IPS-15b (cell line): ENCODE data around the gene SLC19A1.
"Not testable (repeated sequence)": the region's sequence is repeated elsewhere in the genome, so short reads cannot be mapped to it uniquely, and the experiment has no call there.

Experiments used
- H3K27me3 ChIP-seq: one replicate; pipeline ENCODE4 v1.6.1; 2013; ENCODE audit warnings: low read length; ENCODE audit not compliant: control insufficient read depth, insufficient read depth
- H3K36me3 ChIP-seq: one replicate; pipeline ENCODE4 v1.6.1; 2013; ENCODE audit warnings: low read length; ENCODE audit not compliant: control insufficient read depth, insufficient read depth
- H3K4me1 ChIP-seq: one replicate; pipeline ENCODE4 v1.6.1; 2013; ENCODE audit warnings: mild to moderate bottlenecking, low read length; ENCODE audit not compliant: control insufficient read depth, insufficient read depth
- H3K4me3 ChIP-seq: one replicate; pipeline ENCODE4 v1.5.1; 2013; ENCODE audit warnings: low read depth, low read length
- H3K9ac ChIP-seq: one replicate; pipeline ENCODE4 v1.6.1; 2013; ENCODE audit warnings: low read depth, mild to moderate bottlenecking, low read length
- H3K9me3 ChIP-seq: one replicate; pipeline ENCODE4 v1.6.1; 2013; ENCODE audit warnings: mild to moderate bottlenecking, low read length; ENCODE audit not compliant: control insufficient read depth, insufficient read depth

Gene SLC19A1

GRCh38 chr21:45575304-45575992, 33.2 kb upstream of the SLC19A1 start:
- no peaks in the 10 kb centered on the region for H3K27me3 ChIP-seq
- H3K4me3 ChIP-seq = no peak overlapping the region
- H3K36me3 ChIP-seq = no peaks in the 10 kb centered on the region
- no peaks in the 10 kb centered on the region for H3K9me3 ChIP-seq
- no peak overlapping the region for H3K9ac ChIP-seq
- H3K4me1 ChIP-seq = peaks cover 2% of the 10 kb centered on the region

- Histone ChIP-seq H3K4me3 (no peak overlapping the region), H3K27me3 (no peaks in the 10 kb centered on the region), H3K4me1 (peaks cover 2% of the 10 kb centered on the region)
Observed at GRCh38 chr21:45574691-45575090, 32.5 kb upstream of the SLC19A1 start.

GRCh38 chr21:45574081-45574501, 31.9 kb upstream of the SLC19A1 start:
- H3K27me3 ChIP-seq = no peaks in the 10 kb centered on the region
- H3K36me3 ChIP-seq = no peaks in the 10 kb centered on the region
- H3K9ac ChIP-seq = peak overlapping the region; percentile 54
- H3K4me1 ChIP-seq = peaks cover 2% of the 10 kb centered on the region
- H3K4me3 ChIP-seq = no peak overlapping the region
- no peaks in the 10 kb centered on the region for H3K9me3 ChIP-seq

More at GRCh38 chr21:45574691-45575090, 32.5 kb upstream of the SLC19A1 start:
- H3K36me3 ChIP-seq = no peaks in the 10 kb centered on the region
- H3K9me3 ChIP-seq = no peaks in the 10 kb centered on the region
- H3K9ac ChIP-seq = no peak overlapping the region

- no peaks in the 10 kb centered on the region for H3K9me3 ChIP-seq
- no peaks in the 10 kb centered on the region for H3K27me3 ChIP-seq
- H3K4me1 ChIP-seq = peaks cover 2% of the 10 kb centered on the region
- no peak overlapping the region for H3K4me3 ChIP-seq
- H3K9ac ChIP-seq = no peak overlapping the region
- no peaks in the 10 kb centered on the region for H3K36me3 ChIP-seq
Observed at GRCh38 chr21:45573452-45574035, 31.3 kb upstream of the SLC19A1 start.

GRCh38 chr21:45572783-45573451, 30.7 kb upstream of the SLC19A1 start:
- Histone ChIP-seq H3K27me3 (no peaks in the 10 kb centered on the region), H3K36me3 (no peaks in the 10 kb centered on the region), H3K4me3 (no peak overlapping the region), H3K9me3 (no peaks in the 10 kb centered on the region), H3K9ac (no peak overlapping the region), H3K4me1 (peaks cover 2% of the 10 kb centered on the region)

GRCh38 chr21:45572231-45572630, 30.0 kb upstream of the SLC19A1 start:
- H3K9ac ChIP-seq = no peak overlapping the region
- no peaks in the 10 kb centered on the region for H3K9me3 ChIP-seq
- H3K27me3 ChIP-seq = no peaks in the 10 kb centered on the region
- H3K4me1 ChIP-seq = peaks cover 2% of the 10 kb centered on the region
- no peak overlapping the region for H3K4me3 ChIP-seq
- no peaks in the 10 kb centered on the region for H3K36me3 ChIP-seq

- Histone ChIP-seq H3K36me3 (no peaks in the 10 kb centered on the region), H3K9ac (no peak overlapping the region), H3K9me3 (no peaks in the 10 kb centered on the region)
Observed at GRCh38 chr21:45571641-45572040, 29.4 kb upstream of the SLC19A1 start.

GRCh38 chr21:45570826-45571601, 28.8 kb upstream of the SLC19A1 start:
- no peak overlapping the region for H3K4me3 ChIP-seq
- H3K9me3 ChIP-seq = no peaks in the 10 kb centered on the region

More at GRCh38 chr21:45571641-45572040, 29.4 kb upstream of the SLC19A1 start:
- Histone ChIP-seq H3K4me3 (no peak overlapping the region), H3K4me1 (peaks cover 2% of the 10 kb centered on the region), H3K27me3 (no peaks in the 10 kb centered on the region)

GRCh38 chr21:45570071-45570470, 27.8 kb upstream of the SLC19A1 start:
- Histone ChIP-seq H3K36me3 (no peaks in the 10 kb centered on the region), H3K9me3 (no peaks in the 10 kb centered on the region)

More at GRCh38 chr21:45570826-45571601, 28.8 kb upstream of the SLC19A1 start:
- Histone ChIP-seq H3K36me3 (no peaks in the 10 kb centered on the region), H3K9ac (no peak overlapping the region), H3K4me1 (peaks cover 2% of the 10 kb centered on the region), H3K27me3 (no peaks in the 10 kb centered on the region)

GRCh38 chr21:45568383-45568782, 26.1 kb upstream of the SLC19A1 start:
- Histone ChIP-seq H3K9me3 (no peaks in the 10 kb centered on the region), H3K9ac (no peak overlapping the region), H3K36me3 (no peaks in the 10 kb centered on the region), H3K4me3 (no peak overlapping the region), H3K4me1 (no peaks in the 10 kb centered on the region), H3K27me3 (no peaks in the 10 kb centered on the region)

More at GRCh38 chr21:45570071-45570470, 27.8 kb upstream of the SLC19A1 start:
- peaks cover 2% of the 10 kb centered on the region for H3K4me1 ChIP-seq
- no peak overlapping the region for H3K4me3 ChIP-seq
- H3K9ac ChIP-seq = no peak overlapping the region
- H3K27me3 ChIP-seq = no peaks in the 10 kb centered on the region

GRCh38 chr21:45564137-45564536, 21.9 kb upstream of the SLC19A1 start:
- H3K4me3 ChIP-seq, H3K36me3 ChIP-seq, H3K27me3 ChIP-seq: not testable (repeated sequence)

More at GRCh38 chr21:45564137-45564536, 21.9 kb upstream of the SLC19A1 start:
- not testable (repeated sequence) for H3K9me3 ChIP-seq, H3K9ac ChIP-seq, H3K4me1 ChIP-seq
